Endodermal cell (in vitro differentiated cells): ENCODE measurements around the gene PGLYRP3. TPM values are rescaled to one million over a fixed set of nuclear protein-coding genes. Genes with fewer than 3 reads are reported as not detected.

Experiments used
- DNase-seq: peaks from one replicate; pipeline ENCODE4 v3.0.0-alpha.2; 2017
- H3K27ac ChIP-seq: 2 replicates; pipeline ENCODE4 v1.5.1; 2013; ENCODE audit warnings: mild to moderate bottlenecking, low read depth, low read length, moderate library complexity
- H3K27me3 ChIP-seq: 2 replicates; pipeline ENCODE4 v1.6.1; 2013; ENCODE audit warnings: mild to moderate bottlenecking, low read length, moderate library complexity; ENCODE audit not compliant: insufficient read depth, control insufficient read depth, poor library complexity, severe bottlenecking
- H3K36me3 ChIP-seq: 2 replicates; pipeline ENCODE4 v1.7.0; 2013; ENCODE audit warnings: mild to moderate bottlenecking, low read length, moderate library complexity; ENCODE audit not compliant: control insufficient read depth, insufficient read depth
- H3K4me1 ChIP-seq: one replicate; pipeline ENCODE4 v1.7.0; 2013; ENCODE audit warnings: low read length; ENCODE audit not compliant: control insufficient read depth, insufficient read depth
- H3K4me3 ChIP-seq: 2 replicates; pipeline ENCODE4 v1.5.1; 2013; ENCODE audit warnings: mild to moderate bottlenecking, low read length, moderate library complexity
- H3K9ac ChIP-seq: 2 replicates; pipeline ENCODE4 v1.6.1; 2013; ENCODE audit warnings: mild to moderate bottlenecking, low read length, moderate library complexity; ENCODE audit not compliant: poor library complexity, severe bottlenecking; ENCODE audit errors: extremely low read depth
- H3K9me3 ChIP-seq: 2 replicates; pipeline ENCODE4 v1.6.1; 2013; ENCODE audit warnings: mild to moderate bottlenecking, low read length, moderate library complexity; ENCODE audit not compliant: control insufficient read depth
- H3K27ac Mint-ChIP-seq: 2 replicates; pipeline ENCODE4 v1.8.0; 2020; ENCODE audit warnings: mixed read lengths
- H3K27me3 Mint-ChIP-seq: 2 replicates; pipeline ENCODE4 v1.8.0; 2021; ENCODE audit warnings: mild to moderate bottlenecking, mixed read lengths; ENCODE audit not compliant: insufficient read depth
- H3K36me3 Mint-ChIP-seq: 2 replicates; pipeline ENCODE4 v1.8.0; 2020; ENCODE audit warnings: low read depth, mixed read lengths
- H3K4me1 Mint-ChIP-seq: 2 replicates; pipeline ENCODE4 v1.8.0; 2020; ENCODE audit warnings: mixed read lengths
- H3K4me3 Mint-ChIP-seq: 2 replicates; pipeline ENCODE4 v1.8.0; 2020; ENCODE audit warnings: mild to moderate bottlenecking, moderate library complexity, mixed read lengths
- H3K9me3 Mint-ChIP-seq: 2 replicates; pipeline ENCODE4 v1.8.0; 2020; ENCODE audit warnings: mild to moderate bottlenecking, mixed read lengths
- CTCF ChIP-seq: fragments of 200-600 bp; sonication (generic); conservative IDR thresholded peaks from 2 replicates; pipeline ENCODE4 v1.5.0; 2021; ENCODE audit warnings: antibody characterized with exemption, mild to moderate bottlenecking
- WGBS, 2 experiments: methylation state at CpG; one replicate each; pipeline versions ENCODE4 v1.1.5 to v1.1.7; 2013; ENCODE audit warnings: missing lambda C conversion rate in 2 of 2, mixed read lengths in 1 of 2; ENCODE audit not compliant: insufficient coverage in 1 of 2, insufficient read length in 1 of 2; 5-methylcytosine and 5-hydroxymethylcytosine counted together
- total RNA-seq, 2 donors: library from RNA; stranded (reverse); fragmentation: NEBNext Ultra II Directional in 1 of 2; extraction: Animal tissue kit (Norgen Biotek cat#: 25700) in 1 of 2; gene quantifications; 2 replicates in 1 of 2; 3 replicates in 1 of 2; pipeline ENCODE4 v1.2.1, GENCODE V29; 2021

The PGLYRP3 gene
- total RNA-seq, 2 donors from 2014 or later, result not detected

GRCh38 chr1:153343811-153344717 is 31.3 kb upstream of the PGLYRP3 start:
- Histone ChIP-seq H3K27ac (no peak overlapping the region), H3K27me3 (no peaks in the 10 kb centered on the region), H3K4me1 (peaks cover 15% of the 10 kb centered on the region), H3K4me3 (peak overlapping the region; percentile 51), H3K9ac (no peak overlapping the region), H3K36me3 (no peaks in the 10 kb centered on the region), H3K9me3 (no peaks in the 10 kb centered on the region)
- no peak for TF ChIP-seq CTCF
- Mint-ChIP-seq H3K9me3 (no peaks in the 10 kb centered on the region), H3K27me3 (peaks cover 9% of the 10 kb centered on the region), H3K4me3 (no peak overlapping the region), H3K36me3 (no peaks in the 10 kb centered on the region), H3K27ac (no peak overlapping the region), H3K4me1 (peaks cover 32% of the 10 kb centered on the region)
- 78 to 85% methylated on average over 3 to 9 of the region's 9 CpGs for WGBS, 2 experiments
- peak; percentile 45 for DNase-seq

GRCh38 chr1:153343040-153343681 is 30.4 kb upstream of the PGLYRP3 start:
- H3K36me3 ChIP-seq, result no peaks in the 10 kb centered on the region
- no peak overlapping the region for H3K9ac ChIP-seq
- H3K9me3 ChIP-seq, result no peaks in the 10 kb centered on the region
- no peaks in the 10 kb centered on the region for H3K36me3 Mint-ChIP-seq
- no peak overlapping the region for H3K4me3 Mint-ChIP-seq
- peak; percentile 33 for DNase-seq
- H3K27me3 Mint-ChIP-seq, result peaks cover 10% of the 10 kb centered on the region
- H3K4me1 ChIP-seq, result peaks cover 15% of the 10 kb centered on the region
- no peak overlapping the region for H3K27ac ChIP-seq
- no peak overlapping the region for H3K27ac Mint-ChIP-seq
- WGBS, 2 experiments, result 0 to 65% methylated on average over 1 to 5 of the region's 5 CpGs
- no peaks in the 10 kb centered on the region for H3K9me3 Mint-ChIP-seq
- no peak for TF ChIP-seq CTCF
- peaks cover 3% of the 10 kb centered on the region for H3K27me3 ChIP-seq
- peak overlapping the region; percentile 51 for H3K4me3 ChIP-seq
- peaks cover 32% of the 10 kb centered on the region for H3K4me1 Mint-ChIP-seq

GRCh38 chr1:153342178-153342577 is 29.4 kb upstream of the PGLYRP3 start:
- H3K9me3 ChIP-seq, result no peaks in the 10 kb centered on the region
- H3K27ac ChIP-seq, result no peak overlapping the region
- H3K4me3 ChIP-seq, result no peak overlapping the region
- Mint-ChIP-seq H3K27ac (no peak overlapping the region), H3K36me3 (no peaks in the 10 kb centered on the region), H3K4me3 (no peak overlapping the region), H3K9me3 (no peaks in the 10 kb centered on the region), H3K27me3 (peaks cover 7% of the 10 kb centered on the region), H3K4me1 (peaks cover 32% of the 10 kb centered on the region)
- peaks cover 15% of the 10 kb centered on the region for H3K4me1 ChIP-seq
- DNase-seq, result peak; percentile 35
- peaks cover 3% of the 10 kb centered on the region for H3K27me3 ChIP-seq
- H3K9ac ChIP-seq, result no peak overlapping the region
- WGBS, 2 experiments, result 83 to 91% methylated on average over 3 of the region's 3 CpGs
- TF ChIP-seq CTCF, result no peak
- no peaks in the 10 kb centered on the region for H3K36me3 ChIP-seq
